Urinary bladder (tissue), 4 donors: ENCODE results near the gene ARHGEF40. TPM values are rescaled to one million over a fixed set of nuclear protein-coding genes. Genes with fewer than 3 reads are reported as not detected.

Experiments
- DNase-seq: peaks from one replicate; pipeline ENCODE4 v3.0.0-alpha.2; 2015; ENCODE audit errors: extremely low spot score
- H3K27ac ChIP-seq: one replicate; pipeline ENCODE4 v1.5.1; 2013; ENCODE audit warnings: low read depth, mild to moderate bottlenecking, moderate library complexity
- H3K36me3 ChIP-seq: one replicate; pipeline ENCODE4 v1.6.1; 2013; ENCODE audit warnings: mild to moderate bottlenecking, moderate library complexity; ENCODE audit not compliant: insufficient read depth
- H3K4me1 ChIP-seq: one replicate; pipeline ENCODE4 v1.6.1; 2013; ENCODE audit warnings: mild to moderate bottlenecking, moderate library complexity; ENCODE audit not compliant: insufficient read depth
- H3K4me3 ChIP-seq: one replicate; pipeline ENCODE4 v1.5.1; 2013; ENCODE audit warnings: low read depth, low read length
- WGBS: extraction: QIAGEN DNeasy Blood & Tissue Kit; methylation state at CpG from one replicate; pipeline ENCODE4 v1.1.7; 2013; 5-methylcytosine and 5-hydroxymethylcytosine counted together
- polyA plus RNA-seq: library from polyadenylated mRNA; stranded (reverse); fragments of 200-250 nt; gene quantifications from one replicate; pipeline ENCODE4 v1.2.3, GENCODE V29; 2013
- total RNA-seq: library from RNA; depleted of rRNA; stranded (reverse); fragments of >200 nt; gene quantifications from one replicate; pipeline ENCODE4 v1.2.3, GENCODE V29; 2014
- donor health status: healthy with polysubstance abuse.
- donor health status: healthy.

The ARHGEF40 gene
- total and polyA plus RNA-seq, 2 donors = 27.9 to 43.9 TPM

- WGBS = 1% methylated on average over 68 of the region's 90 CpGs
- peak within 1 kb of the TSS; percentile 93 for H3K27ac ChIP-seq
- DNase-seq = no peak
- H3K36me3 ChIP-seq = no peaks in the 10 kb centered on the region
- H3K4me1 ChIP-seq = peaks cover 3% of the 10 kb centered on the region
- peak within 1 kb of the TSS; percentile 81 for H3K4me3 ChIP-seq
These were observed 28.2 kb downstream of the ARHGEF40 start, which contains the start of gene ZNF219 for GRCh38 chr14:21098076-21098891. ZNF219 (minus strand) TSS chr14:21098655; CDS start chr14:21093591, 5,064 bp downstream.

- Histone ChIP-seq H3K27ac (peak overlapping the region; percentile 93), H3K4me3 (peak overlapping the region; percentile 81), H3K4me1 (peaks cover 3% of the 10 kb centered on the region), H3K36me3 (no peaks in the 10 kb centered on the region)
- 5% methylated on average over 16 of the region's 16 CpGs for WGBS
- DNase-seq = no peak
These were observed 28.9 kb downstream of the ARHGEF40 start for GRCh38 chr14:21098892-21099595.

- Histone ChIP-seq H3K4me3 (no peak overlapping the region), H3K27ac (no peak overlapping the region), H3K4me1 (peaks cover 3% of the 10 kb centered on the region), H3K36me3 (no peaks in the 10 kb centered on the region)
- 54% methylated on average over 5 of the region's 5 CpGs for WGBS
- DNase-seq = no peak
These were observed 29.5 kb downstream of the ARHGEF40 start for GRCh38 chr14:21099596-21099985.

- peaks cover 3% of the 10 kb centered on the region for H3K4me1 ChIP-seq
- no peak for DNase-seq
- 86% methylated on average over 5 of the region's 5 CpGs for WGBS
- H3K27ac ChIP-seq = no peak within 1 kb of the TSS
- no peak within 1 kb of the TSS for H3K4me3 ChIP-seq
- no peaks in the 10 kb centered on the region for H3K36me3 ChIP-seq
These were observed 30.8 kb downstream of the ARHGEF40 start, which contains the start of gene TMEM253 for GRCh38 chr14:21100931-21101330. TMEM253 (plus strand) TSS chr14:21101066; CDS start chr14:21101344, 278 bp downstream.

GRCh38 chr14:21101802-21102413 lies 31.8 kb downstream of the ARHGEF40 start:
- Histone ChIP-seq H3K27ac (no peak overlapping the region), H3K4me3 (no peak overlapping the region), H3K36me3 (no peaks in the 10 kb centered on the region), H3K4me1 (peaks cover 2% of the 10 kb centered on the region)
- no peak for DNase-seq
- WGBS = 88% methylated on average over 8 of the region's 8 CpGs

GRCh38 chr14:21102521-21103410 lies 32.7 kb downstream of the ARHGEF40 start:
- Histone ChIP-seq H3K36me3 (no peaks in the 10 kb centered on the region), H3K4me1 (no peaks in the 10 kb centered on the region), H3K27ac (no peak overlapping the region), H3K4me3 (no peak overlapping the region)
- no peak for DNase-seq
- WGBS = 20% methylated on average over 9 of the region's 9 CpGs

GRCh38 chr14:21103411-21103709 lies 33.3 kb downstream of the ARHGEF40 start:
- DNase-seq = no peak
- Histone ChIP-seq H3K4me1 (no peaks in the 10 kb centered on the region), H3K27ac (no peak overlapping the region), H3K4me3 (no peak overlapping the region), H3K36me3 (no peaks in the 10 kb centered on the region)
- under 1% methylated on average over 9 of the region's 9 CpGs for WGBS

- peak; percentile 95 for DNase-seq
- Histone ChIP-seq H3K36me3 (no peaks in the 10 kb centered on the region), H3K4me1 (no peaks in the 10 kb centered on the region), H3K4me3 (peak overlapping the region; percentile 46), H3K27ac (peak overlapping the region; percentile 99)
- under 1% methylated on average over 62 of the region's 62 CpGs for WGBS
These were observed 33.8 kb downstream of the ARHGEF40 start for GRCh38 chr14:21103710-21104447.

- 7% methylated on average over 8 of the region's 8 CpGs for WGBS
- DNase-seq = no peak
- H3K4me3 ChIP-seq = peak overlapping the region; percentile 46
- H3K4me1 ChIP-seq = no peaks in the 10 kb centered on the region
- H3K36me3 ChIP-seq = no peaks in the 10 kb centered on the region
- H3K27ac ChIP-seq = peak overlapping the region; percentile 89
These were observed 34.5 kb downstream of the ARHGEF40 start for GRCh38 chr14:21104448-21105060.

- H3K36me3 ChIP-seq = no peaks in the 10 kb centered on the region
- H3K4me3 ChIP-seq = no peak overlapping the region
- 84% methylated on average over 8 of the region's 8 CpGs for WGBS
- no peak for DNase-seq
- no peaks in the 10 kb centered on the region for H3K4me1 ChIP-seq
- no peak overlapping the region for H3K27ac ChIP-seq
These were observed 35.0 kb downstream of the ARHGEF40 start for GRCh38 chr14:21105095-21105494.

GRCh38 chr14:21106176-21106497 lies 36.0 kb downstream of the ARHGEF40 start:
- no peak for DNase-seq
- H3K27ac ChIP-seq = no peak overlapping the region
- 65% methylated on average over 4 of the region's 4 CpGs for WGBS
- no peak overlapping the region for H3K4me3 ChIP-seq
- no peaks in the 10 kb centered on the region for H3K4me1 ChIP-seq
- no peaks in the 10 kb centered on the region for H3K36me3 ChIP-seq

- no peak overlapping the region for H3K4me3 ChIP-seq
- 18% methylated on average over 11 of the region's 11 CpGs for WGBS
These were observed 36.6 kb downstream of the ARHGEF40 start for GRCh38 chr14:21106498-21107282.

More at GRCh38 chr14:21106498-21107282, 36.6 kb downstream of the ARHGEF40 start:
- Histone ChIP-seq H3K4me1 (no peaks in the 10 kb centered on the region), H3K36me3 (no peaks in the 10 kb centered on the region), H3K27ac (no peak overlapping the region)
- no peak for DNase-seq
